CD4-positive, alpha-beta T cell treated with Interleukin-15 for 4 hours (primary cell): ENCODE measurements around the gene VCAM1.
"Not testable (repeated sequence)": the region's sequence is repeated elsewhere in the genome, so short reads cannot be mapped to it uniquely, and the experiment has no call there.

ENCODE experiments used
- DNase-seq: peaks from one replicate; pipeline ENCODE4 v3.0.0-alpha.2; 2020; ENCODE audit warnings: low spot score

VCAM1 gene

GRCh38 chr1:100780814-100781213 is 61.3 kb downstream of the VCAM1 start:
- no peak for DNase-seq

DNA sequence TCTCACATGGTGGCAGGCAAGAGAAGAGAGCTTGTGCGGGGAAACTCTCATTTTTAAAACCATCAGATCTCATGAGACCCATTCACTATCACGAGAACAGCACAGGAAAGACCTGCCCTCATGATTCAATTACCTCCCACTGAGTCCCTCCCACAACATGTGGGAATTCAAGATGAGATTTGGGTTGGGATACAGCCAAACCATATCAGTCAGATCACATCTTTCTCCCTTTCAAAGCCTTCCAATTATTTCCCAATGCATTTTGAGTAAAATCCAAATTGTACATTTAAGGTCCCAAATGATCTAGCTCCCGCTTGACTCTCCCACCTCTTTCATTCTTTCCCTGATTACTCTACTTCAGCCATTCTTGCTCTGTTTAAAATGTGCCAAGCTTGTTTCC is 62.2 kb downstream of the VCAM1 start:
- not testable (repeated sequence) for DNase-seq

DNA sequence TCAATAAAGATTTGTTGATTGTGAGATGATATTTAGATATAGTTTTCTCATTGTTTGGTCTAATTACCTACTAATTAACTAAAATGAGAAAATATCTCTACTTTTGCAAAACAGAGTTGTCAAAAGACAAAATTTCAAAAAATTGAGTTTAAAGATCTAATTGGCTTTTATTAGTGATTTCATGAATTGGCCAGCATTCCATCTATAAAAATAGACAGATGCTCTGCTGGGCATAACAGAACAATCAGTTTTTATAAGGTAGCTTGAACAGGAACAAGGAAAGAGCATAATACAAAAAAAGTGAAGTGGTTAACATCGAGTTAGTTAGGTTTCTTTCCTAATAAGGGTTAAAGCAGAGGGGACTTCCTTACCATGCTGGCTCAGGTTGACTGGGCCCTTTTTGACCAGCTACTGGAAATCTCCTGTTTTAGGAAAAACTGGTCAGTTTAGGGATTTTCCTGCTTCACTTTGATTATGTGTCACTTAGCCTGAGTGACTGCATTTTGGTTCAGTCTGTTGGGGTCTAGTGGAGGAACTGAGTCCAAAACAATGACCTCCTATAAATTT is 63.0 kb downstream of the VCAM1 start:
- no peak for DNase-seq

- no peak for DNase-seq
Measured at GRCh38 chr1:100785470-100786052, 66.0 kb downstream of the VCAM1 start.

DNA sequence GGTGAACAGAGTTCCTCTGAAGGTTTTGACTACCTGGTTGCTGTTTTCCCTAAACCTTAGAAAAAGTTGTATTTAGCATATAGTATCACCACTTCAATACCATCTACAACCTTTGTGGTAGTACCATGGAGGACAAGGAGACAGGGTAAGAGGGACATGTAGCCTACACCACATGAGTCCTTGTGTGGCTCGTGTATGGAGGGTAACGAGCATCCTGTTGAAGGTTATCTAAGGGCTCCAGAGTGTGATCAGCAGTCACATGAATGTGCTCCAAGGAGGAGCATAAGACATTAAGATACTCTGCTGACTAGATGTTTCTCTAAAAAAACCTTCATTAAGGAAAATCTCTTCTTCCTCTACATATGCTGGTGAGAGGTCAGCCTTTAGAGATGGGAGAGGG is 67.3 kb downstream of the VCAM1 start:
- no peak for DNase-seq
